Stimulated activated CD8-positive, alpha-beta memory T cell treated with anti-CD3 and anti-CD28 coated beads, Interleukin-15, amount 100 ng/mL, for 48 hours (primary cell): Measurements from ENCODE around the gene HBB.

Experiments used
- DNase-seq, 2 donors: peaks; one replicate each; pipeline ENCODE4 v3.0.0-alpha.2; 2020; ENCODE audit warnings: low read depth in 2 of 2

HBB gene

GRCh38 chr11:5227681-5228080, 810 bp upstream of the HBB start:
- no peak for DNase-seq

GRCh38 chr11:5225480-5225871, 1.4 kb downstream of the HBB start:
- no peak for DNase-seq

- DNase-seq, result no peak
Measured at GRCh38 chr11:5224538-5225479, 2.1 kb downstream of the HBB start.

- DNase-seq, result no peak
Measured at GRCh38 chr11:5223686-5224085, 3.2 kb downstream of the HBB start.

- DNase-seq, result no peak
Measured at GRCh38 chr11:5223146-5223545, 3.7 kb downstream of the HBB start.

- no peak for DNase-seq
Measured at GRCh38 chr11:5210376-5210885, 16.4 kb downstream of the HBB start.

- DNase-seq, result no peak
Measured at GRCh38 chr11:5204787-5205186, 22.1 kb downstream of the HBB start.

- DNase-seq, result no peak
Measured at GRCh38 chr11:5203366-5203765, 23.5 kb downstream of the HBB start.

GRCh38 chr11:5200582-5200981, 26.3 kb downstream of the HBB start, which contains the start of gene OR51V1:
Gene OR51V1 (minus strand): TSS chr11:5200682. CDS start chr11:5200682, 0 bp downstream.
- no peak for DNase-seq

GRCh38 chr11:5198285-5198684, 28.6 kb downstream of the HBB start:
- no peak for DNase-seq

GRCh38 chr11:5197536-5197935, 29.3 kb downstream of the HBB start:
- no peak for DNase-seq

GRCh38 chr11:5196731-5197130, 30.1 kb downstream of the HBB start:
- DNase-seq, result no peak

GRCh38 chr11:5196067-5196466, 30.8 kb downstream of the HBB start:
- DNase-seq, result no peak

- DNase-seq, result no peak
Measured at GRCh38 chr11:5192738-5193137, 34.1 kb downstream of the HBB start.

- DNase-seq, result no peak
Measured at GRCh38 chr11:5188201-5188600, 38.7 kb downstream of the HBB start.

- no peak for DNase-seq
Measured at GRCh38 chr11:5178046-5178837, 48.6 kb downstream of the HBB start.
